Skeletal muscle satellite cell (primary cell): ENCODE results near the gene ARHGEF33.

Experiments used
- H3K27me3 ChIP-seq: 2 replicates; pipeline ENCODE4 v1.7.0; 2013; ENCODE audit warnings: low read length; ENCODE audit not compliant: control insufficient read depth, insufficient read depth
- H3K36me3 ChIP-seq: 2 replicates; pipeline ENCODE4 v1.7.0; 2013; ENCODE audit warnings: mild to moderate bottlenecking, control low read depth, low read length; ENCODE audit not compliant: insufficient read depth
- H3K4me1 ChIP-seq: 2 replicates; pipeline ENCODE4 v1.7.0; 2013; ENCODE audit warnings: low read length; ENCODE audit not compliant: control insufficient read depth, insufficient read depth
- H3K4me2 ChIP-seq: 2 replicates; pipeline ENCODE4 v1.7.0; 2013; ENCODE audit warnings: mild to moderate bottlenecking, low read length
- H3K4me3 ChIP-seq: 2 replicates; pipeline ENCODE4 v1.7.0; 2013; ENCODE audit warnings: low read length
- H3K9ac ChIP-seq: 2 replicates; pipeline ENCODE4 v1.7.0; 2013; ENCODE audit warnings: mild to moderate bottlenecking, low read depth, low read length, moderate library complexity
- H3K9me3 ChIP-seq: replicated peaks from 2 replicates; pipeline ENCODE4 v1.7.0; 2013; ENCODE audit warnings: mild to moderate bottlenecking, control low read depth, low read length

The ARHGEF33 gene

GRCh38 chr2:38886063-38886462 lies 3.6 kb upstream of the ARHGEF33 start:
- no peaks in the 10 kb centered on the region for H3K27me3 ChIP-seq
- H3K4me2 ChIP-seq: no peak overlapping the region
- no peak overlapping the region for H3K4me3 ChIP-seq
- no peaks in the 10 kb centered on the region for H3K36me3 ChIP-seq
- no peak overlapping the region for H3K9ac ChIP-seq
- H3K4me1 ChIP-seq: no peaks in the 10 kb centered on the region
- no peaks in the 10 kb centered on the region for H3K9me3 ChIP-seq

DNA sequence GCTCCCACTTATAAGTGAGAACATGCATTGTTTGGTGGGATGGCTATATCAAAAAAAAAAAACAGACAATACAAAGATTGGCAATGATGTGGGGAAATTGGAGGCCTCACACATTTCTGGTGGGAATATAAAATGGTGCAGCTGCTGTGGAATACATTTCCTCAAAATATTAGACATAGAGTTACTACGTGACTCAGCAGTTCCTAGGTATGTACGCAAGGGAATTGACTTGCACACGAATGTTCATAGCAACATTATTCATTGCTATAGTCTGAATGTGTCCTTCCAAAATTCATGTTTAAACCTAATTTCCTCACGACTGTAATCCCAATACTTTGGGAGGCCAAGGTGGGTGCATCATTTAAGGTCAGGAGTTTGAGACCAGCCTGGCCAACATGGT lies 2.3 kb upstream of the ARHGEF33 start:
- Histone ChIP-seq H3K4me2 (no peak overlapping the region), H3K4me1 (no peaks in the 10 kb centered on the region), H3K4me3 (no peak overlapping the region), H3K36me3 (no peaks in the 10 kb centered on the region), H3K27me3 (no peaks in the 10 kb centered on the region), H3K9me3 (no peaks in the 10 kb centered on the region), H3K9ac (no peak overlapping the region)

DNA sequence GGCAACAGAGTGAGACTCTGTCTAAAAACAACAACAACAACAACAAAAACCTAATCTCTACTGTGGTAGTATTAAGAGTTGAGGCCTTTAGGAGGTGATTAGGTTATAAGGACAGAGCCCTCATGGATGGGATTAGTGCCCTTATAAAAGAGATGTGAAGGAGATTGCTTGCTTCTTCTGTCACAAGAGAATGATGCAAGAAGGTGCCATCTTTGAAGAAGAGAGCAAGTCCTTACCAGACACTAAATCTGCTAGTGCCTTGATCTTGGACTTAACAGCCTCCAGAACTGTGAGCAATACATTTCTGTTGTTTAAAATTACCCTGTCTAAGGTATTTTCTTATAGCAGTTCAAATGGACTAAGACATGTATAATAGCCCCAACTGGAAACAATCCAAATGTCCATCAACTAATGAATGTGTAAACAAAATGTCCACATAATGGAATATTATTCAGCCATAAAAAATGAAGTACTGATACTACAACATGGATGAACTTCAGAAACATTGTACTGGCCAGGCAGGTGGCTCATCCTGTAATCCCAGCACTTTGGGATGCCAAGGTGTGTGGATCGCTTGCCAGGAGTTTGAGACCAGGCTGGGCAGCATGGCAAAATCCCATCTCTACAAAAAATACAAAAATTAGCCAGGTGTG lies 1.6 kb upstream of the ARHGEF33 start:
- Histone ChIP-seq H3K36me3 (no peaks in the 10 kb centered on the region), H3K4me2 (no peak overlapping the region), H3K4me3 (no peak overlapping the region), H3K9ac (no peak overlapping the region), H3K27me3 (no peaks in the 10 kb centered on the region), H3K9me3 (no peaks in the 10 kb centered on the region), H3K4me1 (no peaks in the 10 kb centered on the region)

DNA sequence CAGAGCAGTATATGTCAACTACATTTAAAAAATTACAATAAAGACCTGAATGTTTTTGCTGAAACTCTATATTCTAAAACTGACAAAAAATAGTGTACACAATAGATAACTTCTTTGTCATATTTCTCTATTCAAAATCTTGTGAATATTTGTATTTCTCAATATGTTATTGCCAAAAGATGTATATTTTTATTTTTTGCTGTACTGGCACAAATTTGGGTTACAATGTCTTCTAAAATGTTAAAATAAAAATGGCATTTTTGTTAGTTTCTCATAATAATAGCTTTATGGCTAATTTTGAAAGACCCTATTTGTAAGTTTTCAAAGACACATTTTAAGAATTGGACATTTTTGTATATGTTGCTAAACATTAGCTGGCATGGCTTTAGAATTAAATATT lies 630 bp upstream of the ARHGEF33 start:
- H3K36me3 ChIP-seq: no peaks in the 10 kb centered on the region
- no peak overlapping the region for H3K4me2 ChIP-seq
- no peaks in the 10 kb centered on the region for H3K27me3 ChIP-seq
- no peaks in the 10 kb centered on the region for H3K4me1 ChIP-seq
- H3K9ac ChIP-seq: no peak overlapping the region
- no peak overlapping the region for H3K4me3 ChIP-seq
- H3K9me3 ChIP-seq: no peaks in the 10 kb centered on the region

DNA sequence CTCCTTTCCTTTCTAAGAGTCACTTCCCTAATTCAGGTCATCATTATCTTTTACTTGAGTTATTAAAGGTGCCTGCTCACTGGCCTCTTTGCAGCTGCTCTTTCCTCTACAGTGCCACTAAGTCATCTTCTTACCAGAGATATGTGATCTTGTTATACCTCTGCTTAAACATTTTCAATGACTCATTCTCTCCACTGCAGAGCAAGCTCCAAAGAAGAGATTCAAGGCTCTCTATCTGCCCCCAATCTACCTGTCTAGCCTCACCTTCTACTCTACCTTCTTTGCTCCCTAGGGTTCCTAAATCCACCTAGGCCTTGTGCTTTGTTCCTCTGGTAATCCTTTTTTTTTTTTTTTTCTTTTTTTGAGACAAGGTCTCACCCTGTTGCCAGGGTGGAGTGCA lies 3.1 kb downstream of the ARHGEF33 start:
- no peaks in the 10 kb centered on the region for H3K4me1 ChIP-seq
- no peaks in the 10 kb centered on the region for H3K9me3 ChIP-seq
- H3K27me3 ChIP-seq: no peaks in the 10 kb centered on the region
- H3K9ac ChIP-seq: no peak overlapping the region
- H3K4me3 ChIP-seq: no peak overlapping the region
- no peak overlapping the region for H3K4me2 ChIP-seq
- H3K36me3 ChIP-seq: no peaks in the 10 kb centered on the region

- H3K4me1 ChIP-seq: no peaks in the 10 kb centered on the region
- H3K9me3 ChIP-seq: no peaks in the 10 kb centered on the region
- no peak overlapping the region for H3K9ac ChIP-seq
- no peaks in the 10 kb centered on the region for H3K36me3 ChIP-seq
- H3K27me3 ChIP-seq: no peaks in the 10 kb centered on the region
- no peak overlapping the region for H3K4me2 ChIP-seq
- H3K4me3 ChIP-seq: no peak overlapping the region
Measured at GRCh38 chr2:38898256-38898655, 8.6 kb downstream of the ARHGEF33 start.

GRCh38 chr2:38900726-38901125 lies 11.1 kb downstream of the ARHGEF33 start:
- Histone ChIP-seq H3K4me2 (no peak overlapping the region), H3K27me3 (no peaks in the 10 kb centered on the region), H3K9ac (no peak overlapping the region), H3K4me1 (no peaks in the 10 kb centered on the region), H3K4me3 (no peak overlapping the region), H3K36me3 (no peaks in the 10 kb centered on the region), H3K9me3 (no peaks in the 10 kb centered on the region)

GRCh38 chr2:38905251-38905650 lies 15.6 kb downstream of the ARHGEF33 start:
- Histone ChIP-seq H3K27me3 (no peaks in the 10 kb centered on the region), H3K36me3 (no peaks in the 10 kb centered on the region), H3K4me1 (no peaks in the 10 kb centered on the region), H3K9ac (no peak overlapping the region), H3K4me3 (no peak overlapping the region), H3K4me2 (no peak overlapping the region), H3K9me3 (no peaks in the 10 kb centered on the region)

DNA sequence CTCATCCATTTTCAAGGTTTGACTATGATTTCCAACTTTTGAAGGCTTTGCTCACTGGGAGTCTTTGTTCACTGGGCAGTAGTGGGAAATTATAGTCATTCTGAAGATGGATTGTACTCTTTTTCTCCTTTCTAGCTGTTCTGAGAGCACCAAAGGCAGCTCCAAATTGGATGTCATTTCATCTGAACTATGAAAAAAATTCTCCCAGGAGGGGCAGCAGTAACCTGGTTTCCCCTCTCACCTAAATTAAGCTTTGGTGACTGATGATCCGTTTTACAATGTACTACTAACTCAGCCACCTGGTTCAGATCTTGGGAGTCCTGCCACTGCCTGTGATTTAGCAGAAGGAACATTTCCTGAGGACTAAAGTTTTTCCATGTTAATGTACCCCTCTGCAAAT lies 17.6 kb downstream of the ARHGEF33 start:
- Histone ChIP-seq H3K4me3 (no peak overlapping the region), H3K9me3 (no peaks in the 10 kb centered on the region), H3K9ac (no peak overlapping the region), H3K4me1 (no peaks in the 10 kb centered on the region), H3K27me3 (no peaks in the 10 kb centered on the region), H3K4me2 (no peak overlapping the region), H3K36me3 (no peaks in the 10 kb centered on the region)

DNA sequence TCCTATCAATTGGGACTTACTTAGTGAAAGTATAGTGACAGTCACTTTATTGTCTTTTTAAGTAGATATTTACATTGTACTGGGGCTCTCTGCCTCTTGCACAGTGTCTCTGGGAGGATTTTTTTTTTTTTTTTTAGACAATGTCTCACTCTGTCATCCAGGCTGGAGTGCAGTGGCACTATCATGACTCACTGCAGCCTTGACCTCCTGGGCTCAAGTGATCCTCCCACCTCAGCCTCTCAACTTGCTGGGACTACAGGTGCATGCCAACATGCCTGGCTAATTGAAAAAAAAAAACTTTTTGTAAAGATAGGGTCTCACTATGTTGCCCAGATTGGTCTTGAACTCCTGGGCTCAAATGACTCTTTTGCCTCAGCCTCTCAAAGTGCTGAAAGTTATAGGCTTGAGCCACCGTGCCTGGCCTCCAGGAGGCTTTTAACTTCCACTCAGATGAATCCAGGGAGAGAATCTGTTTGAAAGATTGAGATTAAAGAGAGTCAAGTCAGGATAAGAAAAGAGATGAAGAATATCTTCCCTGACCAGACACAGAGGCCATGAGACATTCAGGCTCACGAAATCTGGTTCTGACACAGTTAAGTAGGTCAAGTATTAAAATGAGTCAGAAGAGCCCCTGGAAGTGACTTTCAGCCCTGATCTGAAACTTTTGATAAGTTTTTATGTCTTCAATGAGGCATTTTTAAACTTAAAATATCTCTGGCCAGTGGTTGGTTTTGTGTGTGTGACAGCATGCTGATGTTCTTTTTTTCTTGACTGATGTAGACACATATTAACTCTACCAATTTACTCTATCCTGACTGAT lies 18.3 kb downstream of the ARHGEF33 start:
- Histone ChIP-seq H3K4me3 (no peak overlapping the region), H3K4me2 (no peak overlapping the region), H3K9ac (no peak overlapping the region), H3K4me1 (no peaks in the 10 kb centered on the region), H3K9me3 (no peaks in the 10 kb centered on the region), H3K27me3 (no peaks in the 10 kb centered on the region), H3K36me3 (no peaks in the 10 kb centered on the region)

- no peaks in the 10 kb centered on the region for H3K4me1 ChIP-seq
- H3K9ac ChIP-seq: no peak overlapping the region
- no peak overlapping the region for H3K4me3 ChIP-seq
Measured at GRCh38 chr2:38909872-38910271, 20.2 kb downstream of the ARHGEF33 start.

DNA sequence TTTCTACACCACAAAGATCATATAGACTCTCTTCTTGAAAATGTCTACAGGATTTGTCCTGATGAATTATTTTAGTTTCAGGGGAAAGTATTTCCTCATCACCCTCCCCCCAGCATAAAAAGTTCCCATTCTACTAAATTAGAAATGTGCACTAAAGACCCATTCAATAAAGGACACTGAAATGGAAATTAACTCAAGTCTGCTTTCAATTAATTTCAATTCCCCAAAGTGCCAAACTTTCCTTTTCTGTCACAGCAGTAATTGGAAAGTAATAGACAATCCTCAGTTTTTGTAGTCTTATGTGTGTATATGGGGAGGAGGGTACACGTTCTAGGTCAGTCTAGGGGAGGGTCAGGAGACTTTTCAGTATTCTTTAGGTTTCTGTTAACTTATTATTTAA lies 21.5 kb downstream of the ARHGEF33 start:
- no peak overlapping the region for H3K4me3 ChIP-seq
- H3K9me3 ChIP-seq: no peaks in the 10 kb centered on the region
- H3K4me2 ChIP-seq: no peak overlapping the region
- H3K9ac ChIP-seq: no peak overlapping the region
- no peaks in the 10 kb centered on the region for H3K36me3 ChIP-seq
- no peaks in the 10 kb centered on the region for H3K4me1 ChIP-seq
- no peaks in the 10 kb centered on the region for H3K27me3 ChIP-seq

More at GRCh38 chr2:38909872-38910271, 20.2 kb downstream of the ARHGEF33 start:
- no peak overlapping the region for H3K4me2 ChIP-seq
- no peaks in the 10 kb centered on the region for H3K36me3 ChIP-seq
- no peaks in the 10 kb centered on the region for H3K27me3 ChIP-seq
- no peaks in the 10 kb centered on the region for H3K9me3 ChIP-seq
